ENCODE measurements around the gene CCHCR1. TPM values are rescaled to one million over a fixed set of nuclear protein-coding genes. Genes with fewer than 3 reads are reported as not detected.

Gene CCHCR1
- total RNA-seq, 2 experiments from 2014 or later: 40.0 to 44.5 TPM

DNA sequence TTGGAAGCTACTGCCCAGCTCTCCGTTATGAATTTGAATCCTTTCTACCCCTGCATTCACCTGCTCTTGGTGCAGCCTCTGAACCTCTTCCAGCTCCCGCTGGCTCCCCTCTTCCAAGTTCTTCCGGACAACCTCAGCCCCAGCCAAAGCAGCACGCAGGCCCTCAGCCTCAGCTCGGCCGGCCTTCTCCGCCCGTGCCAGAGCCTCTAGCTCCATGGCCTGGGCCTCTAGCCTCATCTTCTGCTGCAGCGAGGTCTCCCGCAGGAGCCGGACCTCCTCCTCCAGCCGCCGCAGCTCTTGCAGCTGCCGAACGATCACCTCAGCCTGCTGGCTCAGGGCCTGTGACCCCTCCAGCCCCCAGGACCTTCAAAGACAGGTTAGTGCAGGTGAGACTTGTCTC lies 3.2 kb downstream of the CCHCR1 start:
- DNase-seq: no peak
- H3K27ac Mint-ChIP-seq: no peak overlapping the region
- no peak overlapping the region for H3K4me3 Mint-ChIP-seq
- intact Hi-C loops (cut with micrococcal nuclease): loop anchor here (10.0 kb wide), 1 partner anchor 810 kb away; the partner anchor contains the start of gene RPP21
- peaks cover 37% of the 10 kb centered on the region for H3K36me3 Mint-ChIP-seq (ENCODE audit: low read depth)
- no peaks in the 10 kb centered on the region for H3K9me3 Mint-ChIP-seq
- CTCF ChIA-PET: interaction anchor here (1.1 kb wide), 1 partner anchor 212 kb away, joined by 3 read pairs; no protein-coding TSS in a partner anchor
- H3K27me3 Mint-ChIP-seq (ENCODE audit: low read depth): no peaks in the 10 kb centered on the region
- H3K4me1 Mint-ChIP-seq (ENCODE audit: low read depth): peaks cover 13% of the 10 kb centered on the region

GRCh38 chr6:31152781-31153180 lies 4.8 kb downstream of the CCHCR1 start:
- intact Hi-C loops (cut with micrococcal nuclease): loop anchor here (10.0 kb wide), 1 partner anchor 808 kb away; the partner anchor contains the start of gene RPP21
- H3K36me3 Mint-ChIP-seq (ENCODE audit: low read depth): peaks cover 28% of the 10 kb centered on the region
- H3K9me3 Mint-ChIP-seq: no peaks in the 10 kb centered on the region
- DNase-seq: no peak
- CTCF ChIA-PET: interaction anchor here (0.7 to 1.3 kb wide), 2 partner anchors 44 to 119 kb away, joined by 3 read pairs; no protein-coding TSS in a partner anchor
- H3K27me3 Mint-ChIP-seq (ENCODE audit: low read depth): no peaks in the 10 kb centered on the region
- H3K27ac Mint-ChIP-seq: no peak overlapping the region
- no peak overlapping the region for H3K4me3 Mint-ChIP-seq
- H3K4me1 Mint-ChIP-seq (ENCODE audit: low read depth): peaks cover 8% of the 10 kb centered on the region

GRCh38 chr6:31149827-31150447 lies 7.7 kb downstream of the CCHCR1 start:
- no peaks in the 10 kb centered on the region for H3K27me3 Mint-ChIP-seq (ENCODE audit: low read depth)
- H3K36me3 Mint-ChIP-seq (ENCODE audit: low read depth): peaks cover 18% of the 10 kb centered on the region
- H3K27ac Mint-ChIP-seq: no peak overlapping the region
- no peak for DNase-seq
- H3K4me1 Mint-ChIP-seq (ENCODE audit: low read depth): no peaks in the 10 kb centered on the region
- no peak overlapping the region for H3K4me3 Mint-ChIP-seq
- no peaks in the 10 kb centered on the region for H3K9me3 Mint-ChIP-seq
- intact Hi-C loops (cut with micrococcal nuclease): loop anchor here (10.0 kb wide), 1 partner anchor 805 kb away; the partner anchor contains the start of gene RPP21
- CTCF ChIA-PET: interaction anchor here (1.5 kb wide), 1 partner anchor 13 kb away, joined by 3 read pairs; no protein-coding TSS in a partner anchor

- Mint-ChIP-seq H3K36me3 (ENCODE audit: low read depth) (peaks cover 9% of the 10 kb centered on the region), H3K4me3 (no peak overlapping the region), H3K9me3 (no peaks in the 10 kb centered on the region), H3K27me3 (ENCODE audit: low read depth) (no peaks in the 10 kb centered on the region), H3K4me1 (ENCODE audit: low read depth) (no peaks in the 10 kb centered on the region), H3K27ac (no peak overlapping the region)
- intact Hi-C loops (cut with micrococcal nuclease): no loop called here
- CTCF ChIA-PET: interaction anchor here (0.9 to 1.3 kb wide), 4 partner anchors 8 to 215 kb away, joined by 3 to 5 read pairs (median 4); no protein-coding TSS in a partner anchor
- DNase-seq: no peak
These were observed 12.2 kb downstream of the CCHCR1 start for GRCh38 chr6:31145386-31145785.

DNA sequence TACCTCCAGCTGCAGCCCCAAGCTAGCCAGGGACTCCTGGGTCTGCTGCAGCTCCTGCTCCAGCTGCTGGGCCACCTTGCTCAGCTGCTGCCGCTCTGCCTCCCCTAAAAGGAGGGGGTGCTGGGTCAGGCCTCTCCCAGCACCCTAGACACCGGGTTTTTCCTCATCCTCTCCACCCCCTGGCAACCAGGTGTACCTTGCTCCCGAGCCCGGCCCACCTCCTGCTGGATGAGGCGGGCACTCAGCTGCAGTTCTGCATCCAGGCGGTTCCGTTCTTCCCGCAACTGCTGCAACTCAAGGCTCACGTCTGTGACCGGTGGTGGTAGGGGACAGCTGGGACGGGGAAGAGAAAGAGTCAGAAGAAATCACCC lies 12.6 kb downstream of the CCHCR1 start:
- peaks cover 8% of the 10 kb centered on the region for H3K36me3 Mint-ChIP-seq (ENCODE audit: low read depth)
- no peaks in the 10 kb centered on the region for H3K4me1 Mint-ChIP-seq (ENCODE audit: low read depth)
- no peak for DNase-seq
- CTCF ChIA-PET: interaction anchor here (0.9 to 1.3 kb wide), 3 partner anchors 8 to 47 kb away, joined by 3 to 5 read pairs (median 4); no protein-coding TSS in a partner anchor
- H3K4me3 Mint-ChIP-seq: no peak overlapping the region
- no peak overlapping the region for H3K27ac Mint-ChIP-seq
- H3K27me3 Mint-ChIP-seq (ENCODE audit: low read depth): no peaks in the 10 kb centered on the region
- intact Hi-C loops (cut with micrococcal nuclease): no loop called here
- H3K9me3 Mint-ChIP-seq: no peaks in the 10 kb centered on the region

GRCh38 chr6:31144296-31144969 lies 13.2 kb downstream of the CCHCR1 start:
- no peak overlapping the region for H3K27ac Mint-ChIP-seq
- DNase-seq: no peak
- no peaks in the 10 kb centered on the region for H3K9me3 Mint-ChIP-seq
- no peaks in the 10 kb centered on the region for H3K4me1 Mint-ChIP-seq (ENCODE audit: low read depth)
- H3K27me3 Mint-ChIP-seq (ENCODE audit: low read depth): no peaks in the 10 kb centered on the region
- H3K4me3 Mint-ChIP-seq: no peak overlapping the region
- intact Hi-C loops (cut with micrococcal nuclease): no loop called here
- CTCF ChIA-PET: interaction anchor here (0.7 to 1.3 kb wide), 2 partner anchors 15 to 48 kb away, joined by 3 read pairs; no protein-coding TSS in a partner anchor
- H3K36me3 Mint-ChIP-seq (ENCODE audit: low read depth): peaks cover 6% of the 10 kb centered on the region

DNA sequence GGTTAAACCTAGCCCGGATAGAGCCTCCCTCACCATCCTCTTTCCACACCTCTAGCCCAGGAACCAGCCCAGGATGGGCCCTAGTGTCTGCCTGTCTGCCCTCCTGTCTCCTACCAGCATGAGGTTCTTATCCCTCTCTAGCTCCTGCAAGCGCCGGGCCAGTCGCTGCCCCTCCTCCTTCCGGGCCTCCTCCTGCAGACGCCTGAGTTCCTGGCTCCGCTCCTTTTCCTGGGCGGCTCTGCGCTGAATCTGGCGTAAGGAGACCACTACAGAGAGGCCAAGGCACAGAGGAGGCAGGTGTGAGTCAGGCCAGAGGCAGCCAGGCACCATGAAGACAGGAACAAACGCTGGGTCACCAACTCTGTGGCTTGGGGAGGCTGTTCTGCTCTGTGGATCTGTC lies 14.5 kb downstream of the CCHCR1 start:
- no peaks in the 10 kb centered on the region for H3K27me3 Mint-ChIP-seq (ENCODE audit: low read depth)
- CTCF ChIA-PET: no interaction called here

DNA sequence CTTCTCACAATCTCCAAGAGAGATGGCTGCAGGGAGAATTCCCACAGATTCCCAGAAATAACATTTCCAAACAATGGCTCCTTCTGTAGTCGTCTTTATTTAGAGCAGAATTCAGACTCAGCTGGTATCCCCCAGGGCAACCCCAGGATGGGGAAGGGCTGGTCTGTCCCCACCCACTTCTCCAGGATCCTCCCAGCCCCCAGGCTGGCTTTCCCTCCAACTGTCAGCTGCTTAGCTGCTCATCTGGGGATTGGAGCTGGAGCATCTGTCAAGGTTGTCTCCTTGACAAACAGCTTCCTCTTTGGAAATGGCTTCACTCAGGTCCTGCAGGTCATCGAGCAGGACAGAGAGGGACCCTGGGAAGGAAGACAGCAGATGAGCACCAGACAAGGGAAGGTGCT lies 15.2 kb downstream of the CCHCR1 start:
- intact Hi-C loops (cut with micrococcal nuclease): no loop called here
- no peak overlapping the region for H3K27ac Mint-ChIP-seq
- no peaks in the 10 kb centered on the region for H3K27me3 Mint-ChIP-seq (ENCODE audit: low read depth)
- H3K9me3 Mint-ChIP-seq: no peaks in the 10 kb centered on the region
- CTCF ChIA-PET: interaction anchor here (0.6 kb wide), 1 partner anchor 290 kb away, joined by 4 read pairs; no protein-coding TSS in a partner anchor
- no peak for DNase-seq
- no peak overlapping the region for H3K4me3 Mint-ChIP-seq
- H3K36me3 Mint-ChIP-seq (ENCODE audit: low read depth): peaks cover 5% of the 10 kb centered on the region
- H3K4me1 Mint-ChIP-seq (ENCODE audit: low read depth): peaks cover 4% of the 10 kb centered on the region

More for the DNA sequence above, 14.5 kb downstream of the CCHCR1 start:
- Mint-ChIP-seq H3K4me1 (ENCODE audit: low read depth) (no peaks in the 10 kb centered on the region), H3K27ac (no peak overlapping the region), H3K4me3 (no peak overlapping the region), H3K36me3 (ENCODE audit: low read depth) (peaks cover 5% of the 10 kb centered on the region), H3K9me3 (no peaks in the 10 kb centered on the region)
- DNase-seq: no peak
- intact Hi-C loops (cut with micrococcal nuclease): no loop called here

- no peaks in the 10 kb centered on the region for H3K9me3 Mint-ChIP-seq
- no peak overlapping the region for H3K4me3 Mint-ChIP-seq
- no peak overlapping the region for H3K27ac Mint-ChIP-seq
- DNase-seq: no peak
- peaks cover 4% of the 10 kb centered on the region for H3K4me1 Mint-ChIP-seq (ENCODE audit: low read depth)
- intact Hi-C loops (cut with micrococcal nuclease): no loop called here
- CTCF ChIA-PET: interaction anchor here (0.7 to 1.5 kb wide), 2 partner anchors 13 to 227 kb away, joined by 4 to 5 read pairs; no protein-coding TSS in a partner anchor
- peaks cover 5% of the 10 kb centered on the region for H3K36me3 Mint-ChIP-seq (ENCODE audit: low read depth)
- H3K27me3 Mint-ChIP-seq (ENCODE audit: low read depth): no peaks in the 10 kb centered on the region
These were observed 17.0 kb downstream of the CCHCR1 start for GRCh38 chr6:31140643-31141042.

- no peak for DNase-seq
- Mint-ChIP-seq H3K36me3 (ENCODE audit: low read depth) (peaks cover 3% of the 10 kb centered on the region), H3K9me3 (no peaks in the 10 kb centered on the region), H3K27ac (no peak overlapping the region), H3K4me1 (ENCODE audit: low read depth) (peaks cover 4% of the 10 kb centered on the region), H3K4me3 (no peak overlapping the region), H3K27me3 (ENCODE audit: low read depth) (no peaks in the 10 kb centered on the region)
- CTCF ChIA-PET: interaction anchor here (1.0 to 1.9 kb wide), 6 partner anchors 12 to 237 kb away, joined by 4 to 16 read pairs (median 5); no protein-coding TSS in a partner anchor
- intact Hi-C loops (cut with micrococcal nuclease): no loop called here
These were observed 18.0 kb downstream of the CCHCR1 start for GRCh38 chr6:31139599-31139998.

GRCh38 chr6:31138982-31139381 lies 18.6 kb downstream of the CCHCR1 start, which contains the start of gene PSORS1C2:
PSORS1C2 (minus strand) TSS chr6:31139066; CDS start chr6:31139026, 40 bp downstream.
- H3K9me3 Mint-ChIP-seq: no peaks in the 10 kb centered on the region
- DNase-seq: no peak
- H3K27me3 Mint-ChIP-seq (ENCODE audit: low read depth): no peaks in the 10 kb centered on the region
- H3K36me3 Mint-ChIP-seq (ENCODE audit: low read depth): peaks cover 3% of the 10 kb centered on the region
- peaks cover 4% of the 10 kb centered on the region for H3K4me1 Mint-ChIP-seq (ENCODE audit: low read depth)
- CTCF ChIA-PET: interaction anchor here (0.6 to 2.2 kb wide), 9 partner anchors 13 to 753 kb away, joined by 3 to 16 read pairs (median 5); no protein-coding TSS in a partner anchor
- intact Hi-C loops (cut with micrococcal nuclease): no loop called here
- H3K27ac Mint-ChIP-seq: no peak within 1 kb of the TSS
- H3K4me3 Mint-ChIP-seq: no peak within 1 kb of the TSS

DNA sequence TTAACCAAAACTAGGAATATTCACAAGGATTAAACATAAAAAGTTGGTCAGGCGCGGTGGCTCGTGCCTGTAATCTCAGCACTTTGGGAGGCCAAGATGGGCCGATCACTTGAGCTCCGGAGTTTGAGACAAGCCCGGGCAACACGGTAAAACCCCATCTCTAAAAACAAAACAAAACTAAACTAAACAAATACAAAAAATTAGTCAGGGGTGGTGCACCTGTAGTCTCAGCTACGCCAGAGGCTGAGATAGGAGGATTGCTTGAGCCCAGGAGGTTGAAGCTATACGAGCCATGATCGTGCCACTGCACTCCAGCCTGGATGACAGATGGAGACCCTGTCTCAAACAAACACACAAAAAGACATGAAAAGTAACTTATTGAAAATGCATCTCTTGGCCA lies 21.9 kb downstream of the CCHCR1 start:
- CTCF ChIA-PET: interaction anchor here (0.9 to 1.2 kb wide), 3 partner anchors 20 to 231 kb away, joined by 3 to 9 read pairs (median 5); no protein-coding TSS in a partner anchor
- H3K36me3 Mint-ChIP-seq (ENCODE audit: low read depth): no peaks in the 10 kb centered on the region
- H3K27ac Mint-ChIP-seq: no peak overlapping the region
- H3K27me3 Mint-ChIP-seq (ENCODE audit: low read depth): no peaks in the 10 kb centered on the region
- H3K4me1 Mint-ChIP-seq (ENCODE audit: low read depth): peaks cover 4% of the 10 kb centered on the region
- H3K9me3 Mint-ChIP-seq: no peaks in the 10 kb centered on the region
- DNase-seq: no peak
- H3K4me3 Mint-ChIP-seq: no peak overlapping the region
- intact Hi-C loops (cut with micrococcal nuclease): loop anchor here (2.0 kb wide), 1 partner anchor 239 kb away; no protein-coding TSS in a partner anchor
